Measurements from ENCODE around the gene CAMK1D. TPM values are rescaled to one million over a fixed set of nuclear protein-coding genes. Genes with fewer than 3 reads are reported as not detected.
A peak's percentile ranks its signal among the peaks of the same experiment; 100 is the strongest.
"Not testable (repeated sequence)": the region's sequence is repeated elsewhere in the genome, so short reads cannot be mapped to it uniquely, and the experiment has no call there.

CAMK1D gene
- 5.2 TPM for total RNA-seq
- long read RNA-seq = 0 reads

DNA sequence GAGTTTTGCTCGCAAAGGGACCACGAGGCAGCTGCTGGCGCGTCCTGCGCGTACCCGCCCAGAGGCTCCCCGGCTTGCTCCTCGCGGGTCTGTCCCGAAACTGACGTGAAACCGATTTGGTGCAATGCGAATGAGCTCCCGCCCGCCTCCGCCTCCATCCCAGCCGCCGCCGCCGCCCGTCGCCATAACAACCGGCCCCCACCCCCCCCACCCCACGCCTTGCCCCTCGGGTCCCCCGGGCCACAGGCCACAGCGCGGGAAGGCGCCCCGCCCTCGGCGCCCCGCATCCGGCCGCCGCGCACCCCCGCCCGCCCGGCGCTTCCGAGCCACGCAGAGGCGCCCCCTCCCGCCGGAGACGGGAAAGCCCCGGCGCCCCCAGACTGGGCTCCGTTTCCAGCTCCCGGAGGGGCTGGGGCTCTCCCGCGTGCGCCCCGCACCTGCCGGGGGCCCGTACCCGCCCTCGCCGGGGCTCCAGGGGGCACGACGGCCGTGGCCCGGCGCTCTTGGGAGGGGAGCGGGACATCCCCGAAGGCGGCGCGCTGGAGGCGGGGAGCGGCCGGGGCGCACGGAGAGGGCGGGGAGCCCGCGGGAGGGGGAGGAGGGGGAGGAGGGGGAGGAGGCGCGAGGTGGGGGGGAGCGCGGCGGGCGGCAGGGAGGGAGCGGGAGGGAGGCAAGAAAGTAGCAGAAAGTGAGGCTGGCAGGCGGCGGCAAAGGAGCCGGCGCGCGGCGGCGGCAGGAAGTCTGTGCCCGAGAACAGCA, at the start of gene CAMK1D:
Gene CAMK1D (plus strand): TSS at position 678 of the 759 bp plus-strand sequence.
- DNase-seq (ENCODE audit: missing footprints) (peak; percentile 92), ATAC-seq (peak; percentile 83)
- intact Hi-C loops (cut with DNase I) = loop anchor here (5.0 kb wide), 1 partner anchor 358 kb away; no protein-coding TSS in a partner anchor

- DNase-seq (ENCODE audit: missing footprints); ATAC-seq; intact Hi-C loops (cut with DNase I): not testable (repeated sequence)
Observed at GRCh38 chr10:12301036-12301435, 48.3 kb upstream of the CAMK1D start.

DNA sequence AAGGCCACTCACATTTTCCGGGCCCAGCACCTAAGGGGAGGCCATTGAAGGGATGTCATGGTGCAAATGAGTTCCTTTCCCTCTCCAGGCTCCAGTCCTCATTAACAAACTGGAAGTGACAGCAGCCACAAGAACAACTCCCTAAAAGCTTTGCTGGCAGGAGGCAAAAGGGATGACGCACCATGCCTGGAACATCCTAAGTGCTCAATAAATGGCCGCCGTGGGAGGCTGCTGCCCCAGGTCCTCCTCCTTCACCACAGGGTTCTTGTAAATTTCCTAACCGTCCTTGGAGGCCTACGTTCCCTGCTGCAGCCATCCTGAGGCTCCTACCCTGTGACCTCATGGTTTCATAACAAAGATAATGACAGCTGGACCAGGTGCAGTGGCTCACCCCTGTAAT, 41.3 kb upstream of the CAMK1D start:
- ATAC-seq (no peak), DNase-seq (ENCODE audit: missing footprints) (no peak)
- intact Hi-C loops (cut with DNase I) = no loop called here

DNA sequence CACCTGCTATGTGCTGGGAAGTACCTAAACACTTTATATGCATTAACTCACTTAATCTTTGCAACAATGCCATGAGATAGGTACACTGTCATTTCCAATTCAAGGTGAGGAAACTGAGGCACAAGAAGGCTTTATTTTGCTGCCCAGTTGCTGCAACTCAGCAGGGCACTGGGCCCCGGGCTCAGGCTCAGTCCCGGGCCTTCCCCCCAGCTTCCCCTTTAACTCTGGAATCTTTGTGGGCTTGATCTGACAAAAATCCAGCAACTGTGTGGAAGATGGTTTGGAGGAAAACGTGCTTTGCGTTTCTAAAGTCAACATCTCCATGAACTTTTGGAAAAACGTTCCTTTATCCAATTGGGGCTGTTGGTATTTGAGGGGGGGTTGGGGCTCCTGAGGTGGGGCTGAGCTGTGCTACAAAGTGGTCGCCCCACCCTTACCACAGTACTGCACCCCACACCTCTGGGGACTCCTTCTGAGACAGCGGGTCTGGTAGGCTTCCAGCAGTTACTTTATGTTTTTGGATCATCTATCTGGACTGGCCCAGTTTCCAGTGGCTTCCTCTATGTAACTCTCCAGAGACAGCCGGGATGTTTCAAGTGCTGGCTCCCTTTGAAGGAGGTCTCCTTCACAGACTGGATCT, 40.5 kb upstream of the CAMK1D start:
- DNase-seq (ENCODE audit: missing footprints) (no peak), ATAC-seq (no peak)
- intact Hi-C loops (cut with DNase I) = no loop called here

GRCh38 chr10:12309783-12310182, 39.6 kb upstream of the CAMK1D start:
- DNase-seq (ENCODE audit: missing footprints); ATAC-seq; intact Hi-C loops (cut with DNase I): not testable (repeated sequence)

DNA sequence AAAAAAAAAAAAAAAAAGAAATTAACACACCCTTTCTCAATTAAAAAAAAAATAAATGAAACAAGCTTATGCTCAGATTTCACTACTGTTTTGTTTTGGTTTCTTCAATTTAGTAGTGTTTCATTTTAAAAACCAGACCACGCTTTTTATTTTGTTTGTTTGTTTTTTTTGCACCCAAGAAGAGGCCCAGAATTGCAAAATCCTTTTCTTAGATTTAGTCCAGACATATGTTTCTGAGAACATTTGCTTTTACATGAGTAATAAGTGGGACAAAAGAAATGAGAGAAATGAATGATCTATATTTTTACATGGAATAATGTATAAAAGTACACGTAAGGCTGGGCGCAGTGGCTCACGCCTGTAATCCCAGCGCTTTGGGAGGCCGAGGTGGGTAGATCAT, 34.5 kb upstream of the CAMK1D start:
- intact Hi-C loops (cut with DNase I) = no loop called here
- no peak for DNase-seq (ENCODE audit: missing footprints)
- no peak for ATAC-seq

- ATAC-seq = no peak
- no peak for DNase-seq (ENCODE audit: missing footprints)
- intact Hi-C loops (cut with DNase I) = no loop called here
Observed at GRCh38 chr10:12319076-12319475, 30.3 kb upstream of the CAMK1D start.

- intact Hi-C loops (cut with DNase I) = no loop called here
- ATAC-seq = no peak
- DNase-seq (ENCODE audit: missing footprints) = no peak
Observed at GRCh38 chr10:12320892-12321291, 28.5 kb upstream of the CAMK1D start.

DNA sequence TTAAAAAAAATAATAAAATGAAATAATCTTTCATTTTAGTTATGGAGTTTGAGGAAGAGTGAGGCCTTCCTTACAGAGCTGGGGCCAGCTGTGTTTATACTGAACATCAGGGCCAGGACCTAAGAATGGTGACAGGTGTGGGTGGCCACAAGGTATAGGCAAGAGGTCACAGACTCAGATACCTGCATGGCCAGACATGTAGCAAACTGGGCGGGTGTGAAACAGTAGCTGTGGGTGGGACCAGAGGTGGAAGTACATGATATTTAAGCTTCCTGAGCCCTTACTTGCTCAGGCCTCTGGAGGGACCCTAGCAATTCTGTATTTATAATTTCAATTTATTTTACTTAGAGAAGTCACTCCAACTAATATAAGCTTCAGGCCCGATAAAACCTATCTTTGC, 27.7 kb upstream of the CAMK1D start:
- no peak for ATAC-seq
- intact Hi-C loops (cut with DNase I) = no loop called here
- DNase-seq (ENCODE audit: missing footprints) = no peak

DNA sequence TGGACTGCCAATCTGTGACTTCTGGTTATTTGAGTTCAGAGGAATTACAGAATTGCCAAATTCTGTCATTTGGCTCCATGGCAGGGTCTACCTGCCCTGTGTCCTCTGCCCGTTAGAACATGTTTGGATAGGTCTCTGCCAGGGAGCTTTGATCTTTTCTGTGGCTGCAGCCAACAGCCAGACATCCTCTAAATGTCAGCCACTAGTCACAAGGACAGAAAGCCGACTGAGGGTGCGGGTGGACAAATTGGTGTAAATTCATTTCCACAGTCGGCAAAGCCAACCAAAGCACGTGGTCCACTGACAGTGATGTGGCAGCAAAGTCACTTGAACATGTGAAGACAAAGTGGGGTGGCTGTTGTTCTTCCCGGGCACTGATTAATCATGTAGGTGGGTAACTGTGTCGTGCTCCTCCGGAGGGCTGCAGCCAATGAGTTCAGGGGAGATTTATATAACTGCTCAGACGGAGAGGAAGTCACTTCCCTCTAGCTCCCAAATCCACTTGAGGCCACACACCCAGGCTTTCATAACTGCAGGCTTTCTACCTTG, 26.7 kb upstream of the CAMK1D start:
- no peak for DNase-seq (ENCODE audit: missing footprints)
- intact Hi-C loops (cut with DNase I) = no loop called here

DNA sequence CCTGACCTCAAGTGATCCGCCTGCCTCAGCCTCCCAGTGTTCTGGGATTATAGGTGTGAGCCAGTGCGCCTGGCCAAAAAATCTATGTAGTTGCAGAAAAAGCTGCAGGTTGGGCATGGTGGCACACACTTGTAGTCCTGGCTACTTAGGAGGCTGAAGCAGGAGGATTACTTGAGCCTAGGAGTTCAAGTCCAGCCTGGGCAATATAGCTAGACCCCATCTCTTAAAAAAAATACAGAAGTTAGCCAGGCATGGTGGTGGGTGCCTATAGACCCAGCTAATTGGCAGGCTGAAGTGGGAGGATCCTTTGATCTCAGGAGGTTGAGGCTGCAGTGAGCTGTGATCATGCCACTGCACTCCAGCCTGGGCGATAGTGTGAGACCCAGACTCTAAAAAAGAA, 24.8 kb upstream of the CAMK1D start:
- ATAC-seq (no peak), DNase-seq (ENCODE audit: missing footprints) (no peak)
- intact Hi-C loops (cut with DNase I) = no loop called here

More for the DNA sequence above, 26.7 kb upstream of the CAMK1D start:
- ATAC-seq = peak; percentile 28

DNA sequence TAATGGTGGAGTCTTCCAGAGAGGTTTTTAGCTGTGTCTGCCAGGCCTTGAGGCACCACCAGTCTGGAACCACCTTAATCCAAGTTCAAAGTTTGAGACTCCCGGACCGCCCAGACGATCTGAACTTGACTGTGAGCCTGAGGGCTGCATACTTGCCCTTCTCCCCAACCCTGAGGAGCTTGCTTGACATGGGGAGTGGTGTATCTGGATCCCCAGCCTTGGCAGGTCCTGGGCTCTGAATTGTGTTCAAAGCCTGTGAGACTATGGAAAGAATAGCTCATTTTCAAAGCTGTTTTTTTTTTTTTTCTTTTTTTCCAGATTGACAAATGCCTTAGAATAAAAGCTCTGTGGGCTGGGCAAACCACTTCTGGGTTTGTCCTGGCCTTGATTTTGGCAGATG, 22.3 kb upstream of the CAMK1D start:
- DNase-seq (ENCODE audit: missing footprints) (no peak), ATAC-seq (no peak)
- intact Hi-C loops (cut with DNase I) = no loop called here

- ATAC-seq = no peak
- DNase-seq (ENCODE audit: missing footprints) = no peak
- intact Hi-C loops (cut with DNase I) = no loop called here
Observed at GRCh38 chr10:12327476-12327875, 21.9 kb upstream of the CAMK1D start.

- intact Hi-C loops (cut with DNase I); ATAC-seq; DNase-seq (ENCODE audit: missing footprints): not testable (repeated sequence)
Observed at GRCh38 chr10:12328312-12328711, 21.0 kb upstream of the CAMK1D start.

GRCh38 chr10:12332572-12333379, 16.6 kb upstream of the CAMK1D start:
- no peak for DNase-seq (ENCODE audit: missing footprints)
- ATAC-seq = peak; percentile 24
- intact Hi-C loops (cut with DNase I) = no loop called here

DNA sequence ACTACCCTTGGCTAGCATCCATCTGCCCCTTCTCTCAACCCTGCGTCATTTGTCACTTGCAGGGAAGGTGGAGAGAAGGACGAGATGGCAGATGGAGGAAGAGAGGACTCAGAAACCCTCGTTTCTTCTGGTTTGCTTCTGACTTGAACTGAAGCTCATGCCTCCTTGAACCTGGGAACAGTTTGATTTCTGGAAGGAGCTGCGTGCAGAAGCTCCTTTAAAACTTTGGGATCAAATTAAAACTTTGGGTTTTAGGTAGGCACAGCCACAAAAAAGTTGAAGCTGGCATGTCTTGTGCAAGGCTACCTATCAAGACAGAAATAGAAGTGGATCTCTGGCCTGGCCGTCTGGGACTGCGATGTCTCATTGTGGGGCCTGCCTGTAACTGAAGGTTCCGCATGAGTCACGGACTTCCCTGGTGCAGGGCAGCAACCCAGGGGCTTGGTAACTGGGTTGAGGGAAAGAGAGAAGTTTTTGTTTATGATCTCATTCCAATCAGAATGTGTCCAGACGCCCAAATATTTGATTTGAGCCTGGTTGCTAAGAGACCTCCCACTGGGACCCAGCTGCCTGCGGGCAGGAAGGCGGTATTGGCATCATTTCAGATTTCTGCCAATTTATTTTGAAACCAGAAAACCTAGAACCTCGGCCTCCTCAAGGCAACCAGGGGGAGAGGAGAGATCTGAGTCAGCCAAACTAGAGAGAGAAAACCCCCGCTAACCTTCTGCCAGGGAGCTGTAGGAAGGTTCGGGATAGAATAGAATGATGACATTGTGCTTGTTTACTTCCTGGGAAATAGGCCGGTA, 15.8 kb upstream of the CAMK1D start:
- peak; percentile 93 for ATAC-seq
- intact Hi-C loops (cut with DNase I) = no loop called here
- peak; percentile 78 for DNase-seq (ENCODE audit: missing footprints)

DNA sequence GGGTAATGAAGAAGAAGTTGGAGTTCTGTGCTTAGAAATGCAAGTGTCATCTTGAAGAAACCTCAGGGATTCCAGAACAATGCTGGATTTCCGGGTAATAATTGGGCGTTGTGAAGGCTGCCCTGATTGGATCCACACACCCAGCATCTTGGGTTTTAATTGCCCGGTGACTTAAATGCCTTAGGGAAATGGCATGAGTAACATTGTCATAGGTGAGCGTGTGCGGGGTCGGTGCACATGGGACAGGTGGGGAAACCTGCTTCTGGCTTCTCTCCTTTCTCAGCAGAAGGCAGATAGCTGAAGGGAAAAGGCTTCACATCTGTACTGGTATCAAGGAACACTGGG, 15.2 kb upstream of the CAMK1D start:
- ATAC-seq (no peak), DNase-seq (ENCODE audit: missing footprints) (no peak)
- intact Hi-C loops (cut with DNase I) = no loop called here

GRCh38 chr10:12335169-12335568, 14.2 kb upstream of the CAMK1D start:
- DNase-seq (ENCODE audit: missing footprints); ATAC-seq; intact Hi-C loops (cut with DNase I): not testable (repeated sequence)
